ENCODE results near the gene FAM219B. TPM values are rescaled to one million over a fixed set of nuclear protein-coding genes. Genes with fewer than 3 reads are reported as not detected.
"Not testable (repeated sequence)": the region's sequence is repeated elsewhere in the genome, so short reads cannot be mapped to it uniquely, and the experiment has no call there.

The FAM219B gene
- total RNA-seq, 1 donor = 35.9 TPM

GRCh38 chr15:74903676-74904075 lies 3.0 kb downstream of the FAM219B start:
- TF ChIP-seq CTCF (IDR thresholded peaks at IDR 0.05; ENCODE audit: insufficient read depth, low read length) = no peak
- no peak for DNase-seq (ENCODE audit: low read depth)
- H3K4me3 ChIP-seq (ENCODE audit: low read depth, low read length) = no peak overlapping the region

GRCh38 chr15:74902295-74903075 lies 4.2 kb downstream of the FAM219B start:
- TF ChIP-seq CTCF (IDR thresholded peaks at IDR 0.05; ENCODE audit: insufficient read depth, low read length) = no peak
- H3K4me3 ChIP-seq (ENCODE audit: low read depth, low read length) = no peak overlapping the region
- DNase-seq (ENCODE audit: low read depth) = no peak

- no peak overlapping the region for H3K4me3 ChIP-seq (ENCODE audit: low read depth, low read length)
- peak; percentile 89 for TF ChIP-seq CTCF (IDR thresholded peaks at IDR 0.05; ENCODE audit: insufficient read depth, low read length)
- DNase-seq (ENCODE audit: low read depth) = peak; percentile 67
Observed at GRCh38 chr15:74901612-74902063, 5.0 kb downstream of the FAM219B start.

- no peak for DNase-seq (ENCODE audit: low read depth)
- H3K4me3 ChIP-seq (ENCODE audit: low read depth, low read length) = no peak overlapping the region
- no peak for TF ChIP-seq CTCF (IDR thresholded peaks at IDR 0.05; ENCODE audit: insufficient read depth, low read length)
Observed at GRCh38 chr15:74897300-74897701, 9.3 kb downstream of the FAM219B start.

- TF ChIP-seq CTCF (IDR thresholded peaks at IDR 0.05; ENCODE audit: insufficient read depth, low read length) = no peak
- DNase-seq (ENCODE audit: low read depth) = no peak
- no peak overlapping the region for H3K4me3 ChIP-seq (ENCODE audit: low read depth, low read length)
Observed at GRCh38 chr15:74896316-74896715, 10.3 kb downstream of the FAM219B start.

- H3K4me3 ChIP-seq (ENCODE audit: low read depth, low read length) = no peak overlapping the region
- no peak for TF ChIP-seq CTCF (IDR thresholded peaks at IDR 0.05; ENCODE audit: insufficient read depth, low read length)
- no peak for DNase-seq (ENCODE audit: low read depth)
Observed at GRCh38 chr15:74895830-74896229, 10.8 kb downstream of the FAM219B start.

GRCh38 chr15:74894383-74894782 lies 12.3 kb downstream of the FAM219B start:
- not testable (repeated sequence) for DNase-seq (ENCODE audit: low read depth)

More at GRCh38 chr15:74894383-74894782, 12.3 kb downstream of the FAM219B start:
- not testable (repeated sequence) for H3K4me3 ChIP-seq (ENCODE audit: low read depth, low read length)
